ENCODE measurements around the gene CGNL1.

Gene CGNL1

DNA sequence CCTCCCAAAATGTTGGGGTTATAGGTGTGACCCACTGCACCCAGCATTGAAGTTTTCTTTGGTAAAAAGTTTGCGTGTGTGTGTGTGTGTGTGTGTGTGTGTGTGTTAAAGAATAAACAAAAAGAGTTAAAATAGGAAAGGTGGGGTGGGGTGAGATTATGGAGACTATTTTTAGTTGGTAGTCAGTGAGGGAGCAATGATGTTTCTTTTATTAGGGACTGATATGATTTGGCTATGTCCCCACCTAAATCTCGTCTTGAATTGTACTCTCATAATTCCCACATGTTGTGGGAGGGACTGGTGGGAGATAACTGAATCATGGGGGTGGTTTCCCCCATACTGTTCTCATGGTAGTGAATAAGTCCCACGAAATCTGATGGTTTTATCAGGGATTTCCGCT, 92.2 kb downstream of the CGNL1 start:
- TF ChIP-seq, protein P1, sequence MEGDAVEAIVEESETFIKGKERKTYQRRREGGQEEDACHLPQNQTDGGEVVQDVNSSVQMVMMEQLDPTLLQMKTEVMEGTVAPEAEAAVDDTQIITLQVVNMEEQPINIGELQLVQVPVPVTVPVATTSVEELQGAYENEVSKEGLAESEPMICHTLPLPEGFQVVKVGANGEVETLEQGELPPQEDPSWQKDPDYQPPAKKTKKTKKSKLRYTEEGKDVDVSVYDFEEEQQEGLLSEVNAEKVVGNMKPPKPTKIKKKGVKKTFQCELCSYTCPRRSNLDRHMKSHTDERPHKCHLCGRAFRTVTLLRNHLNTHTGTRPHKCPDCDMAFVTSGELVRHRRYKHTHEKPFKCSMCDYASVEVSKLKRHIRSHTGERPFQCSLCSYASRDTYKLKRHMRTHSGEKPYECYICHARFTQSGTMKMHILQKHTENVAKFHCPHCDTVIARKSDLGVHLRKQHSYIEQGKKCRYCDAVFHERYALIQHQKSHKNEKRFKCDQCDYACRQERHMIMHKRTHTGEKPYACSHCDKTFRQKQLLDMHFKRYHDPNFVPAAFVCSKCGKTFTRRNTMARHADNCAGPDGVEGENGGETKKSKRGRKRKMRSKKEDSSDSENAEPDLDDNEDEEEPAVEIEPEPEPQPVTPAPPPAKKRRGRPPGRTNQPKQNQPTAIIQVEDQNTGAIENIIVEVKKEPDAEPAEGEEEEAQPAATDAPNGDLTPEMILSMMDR (IDR thresholded peaks at IDR 0.05; ENCODE audit: insufficient read depth, low read depth, low read length, missing control alignments) = no peak
- no peak for DNase-seq (ENCODE audit: low read depth)
- H3K4me3 ChIP-seq (ENCODE audit: low read length) = no peak overlapping the region

DNA sequence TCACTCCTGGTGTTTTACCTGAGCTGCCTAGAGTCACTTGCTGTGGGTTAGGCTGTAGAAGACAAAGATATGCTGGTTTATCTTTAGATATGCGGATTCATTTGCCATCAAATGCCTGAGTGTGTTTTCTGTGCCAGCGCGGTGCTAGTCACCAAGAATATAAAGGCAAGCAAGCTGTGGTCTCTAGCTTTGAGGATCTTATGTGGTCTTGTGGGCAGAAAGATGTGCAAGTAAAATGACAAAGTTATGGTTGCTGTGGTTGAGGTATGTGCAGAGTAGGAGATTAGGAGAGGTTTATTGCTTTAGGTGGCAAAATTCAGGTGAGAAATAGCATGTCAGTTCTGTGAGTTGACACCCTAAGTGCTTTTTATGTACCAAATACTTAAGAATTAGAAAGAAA, 94.2 kb downstream of the CGNL1 start:
- H3K4me3 ChIP-seq (ENCODE audit: low read length) = no peak overlapping the region
- DNase-seq (ENCODE audit: low read depth) = no peak
- TF ChIP-seq, protein P1 (IDR thresholded peaks at IDR 0.05; ENCODE audit: insufficient read depth, low read depth, low read length, missing control alignments) = no peak

DNA sequence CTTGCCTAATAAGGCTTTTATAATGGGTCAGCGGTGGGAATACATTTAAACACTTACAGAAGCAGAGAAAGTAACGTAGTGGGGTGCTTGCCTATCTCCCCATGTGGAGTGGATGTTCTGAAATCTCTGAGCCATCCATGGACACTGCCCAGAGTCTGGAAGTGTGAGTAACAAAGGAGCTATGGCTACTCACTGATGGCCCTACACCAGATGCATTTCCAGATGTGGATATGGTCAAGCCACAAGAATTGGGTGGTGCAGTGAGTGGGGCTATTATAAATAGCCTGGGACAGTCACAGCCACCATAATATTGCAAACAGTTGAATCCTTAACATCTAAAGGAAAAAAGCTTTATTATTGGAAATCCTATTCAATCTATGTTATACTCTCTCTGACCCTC, 96.6 kb downstream of the CGNL1 start:
- H3K4me3 ChIP-seq (ENCODE audit: low read length) = no peak overlapping the region
- no peak for DNase-seq (ENCODE audit: low read depth)
- TF ChIP-seq, protein P1 (IDR thresholded peaks at IDR 0.05; ENCODE audit: insufficient read depth, low read depth, low read length, missing control alignments) = no peak

DNA sequence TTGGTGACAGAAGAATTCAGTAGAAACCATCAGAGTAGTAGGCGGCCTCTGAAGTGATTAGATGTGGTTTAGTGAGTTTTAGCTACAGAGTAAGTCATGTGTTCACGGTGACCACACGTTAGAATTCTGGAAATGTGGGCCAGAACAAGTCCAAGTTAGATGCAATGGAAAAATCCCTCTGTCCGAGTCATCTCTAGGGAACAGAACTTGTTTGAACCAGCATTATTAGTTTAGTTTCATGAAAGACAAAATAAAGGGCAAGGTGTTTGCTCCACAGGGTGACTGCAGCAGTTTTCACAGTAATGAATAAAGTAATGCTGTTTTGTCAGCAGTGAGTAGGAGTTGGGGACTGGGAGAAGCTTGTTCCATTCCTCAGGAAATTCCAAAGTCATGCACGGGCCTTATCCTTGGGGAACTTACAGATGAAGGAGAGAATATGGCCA, 100.2 kb downstream of the CGNL1 start:
- H3K4me3 ChIP-seq (ENCODE audit: low read length) = no peak overlapping the region
- TF ChIP-seq, protein P1 (IDR thresholded peaks at IDR 0.05; ENCODE audit: insufficient read depth, low read depth, low read length, missing control alignments) = no peak
- peak; percentile 33 for DNase-seq (ENCODE audit: low read depth)

DNA sequence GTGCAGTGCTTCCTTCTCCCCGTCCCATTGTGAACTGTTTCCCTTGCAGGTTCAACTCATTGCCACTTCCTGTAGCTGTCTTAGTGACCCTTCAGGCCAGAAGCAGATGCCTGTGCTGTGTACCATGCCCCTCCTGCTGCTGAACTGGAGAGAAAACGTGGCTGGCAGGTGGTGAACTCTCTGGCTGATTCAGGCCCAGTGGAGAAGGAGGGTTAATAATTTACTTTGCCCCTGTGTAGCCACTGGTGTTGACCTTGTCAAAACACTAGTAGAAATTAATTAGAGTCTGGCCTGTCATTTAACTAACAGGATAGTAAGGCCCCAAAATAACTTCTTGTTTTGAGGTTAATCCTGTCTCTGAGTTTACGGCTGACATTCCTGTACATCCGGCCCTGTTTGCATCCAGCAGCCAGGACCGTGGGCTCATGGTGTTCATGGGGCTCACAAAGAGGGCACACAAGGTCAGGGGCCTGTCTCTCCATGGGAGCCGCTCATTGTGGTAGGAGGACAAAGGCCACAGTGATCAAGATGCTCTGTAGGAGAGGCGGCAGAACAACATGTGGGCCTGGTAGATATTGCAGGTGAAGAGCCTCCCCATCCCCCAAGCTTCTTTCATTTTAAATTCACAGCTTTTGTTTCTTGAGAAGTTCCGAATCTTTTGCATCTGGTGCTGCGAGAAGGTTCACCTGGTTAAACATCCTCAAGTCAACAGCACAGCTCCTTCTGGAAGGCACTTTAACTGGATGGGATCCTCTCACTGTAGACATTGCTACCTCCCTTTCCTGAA, 101.6 kb downstream of the CGNL1 start:
- TF ChIP-seq, protein P1 (IDR thresholded peaks at IDR 0.05; ENCODE audit: insufficient read depth, low read depth, low read length, missing control alignments) = no peak
- no peak for DNase-seq (ENCODE audit: low read depth)
- no peak overlapping the region for H3K4me3 ChIP-seq (ENCODE audit: low read length)

DNA sequence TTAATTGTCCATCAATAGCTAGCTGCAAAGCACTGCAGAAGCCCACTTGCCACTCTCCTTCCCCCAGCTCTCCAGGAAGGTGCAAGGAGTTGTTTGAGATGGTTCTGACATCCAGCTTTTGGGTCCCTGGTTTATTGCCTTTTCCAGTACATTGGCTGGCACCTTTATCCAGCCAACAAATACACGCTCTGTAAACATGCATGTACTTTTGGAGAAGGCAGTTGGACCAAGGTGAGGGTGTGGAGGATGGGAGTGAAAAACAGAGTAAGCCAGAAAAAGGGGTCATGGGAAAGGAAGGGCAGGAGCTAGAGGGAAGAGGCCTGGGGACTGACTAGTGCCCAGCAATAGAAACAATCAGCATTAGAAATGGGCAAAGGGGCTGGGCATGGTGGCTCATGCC, 102.7 kb downstream of the CGNL1 start:
- TF ChIP-seq, protein P1 (IDR thresholded peaks at IDR 0.05; ENCODE audit: insufficient read depth, low read depth, low read length, missing control alignments) = no peak
- no peak for DNase-seq (ENCODE audit: low read depth)

More for the DNA sequence above, 102.7 kb downstream of the CGNL1 start:
- no peak overlapping the region for H3K4me3 ChIP-seq (ENCODE audit: low read length)
